HCT116 (cell line): ENCODE data around the gene EGFR. TPM values are rescaled to one million over a fixed set of nuclear protein-coding genes. Genes with fewer than 3 reads are reported as not detected.

ENCODE experiments used
- ATAC-seq: fragments of 200-7000 bp; cut with Tn5 transposase; 2 replicates; pipeline ENCODE4 v1.9.1; 2020; ENCODE audit warnings: mild to moderate bottlenecking, moderate library complexity
- BruUV-seq: library from RNA; stranded (reverse); fragments of 400-500 nt; replicated peaks from 2 replicates; lab custom pipeline; 2021; lab: Mats Ljungman, UMichigan
- CTCF ChIA-PET: fragments of 300-600 bp; sonication (Branson Sonifier 250); formaldehyde crosslinking; loops from one replicate; lab custom pipeline; 2021; ENCODE audit warnings: antibody characterized with exemption; lab: Charles Lee
- POLR2A ChIA-PET: fragments of 300-600, 350-600 bp; sonication (Branson Sonifier 250); formaldehyde crosslinking; loops from one replicate; lab custom pipeline; 2021; ENCODE audit warnings: antibody characterized with exemption; lab: Charles Lee
- RAD21 ChIA-PET, 2 experiments: fragments of 300-600 bp; sonication (Branson Sonifier 250); formaldehyde crosslinking; loops; one replicate each; lab custom pipeline; 2023; ENCODE audit warnings: low total read pairs in 2 of 2; ENCODE audit not compliant: uncharacterized antibody in 2 of 2, unreplicated experiment in 2 of 2, low non-redundant PET in 1 of 2; lab: Charles Lee
- DNase-seq: peaks from one replicate; pipeline ENCODE4 v3.0.0-alpha.2; 2010; ENCODE audit warnings: low read depth, low spot score
- H2AFZ ChIP-seq: fragments of 200-600 bp; shearing (Covaris generic), sonication (generic); 2 replicates; pipeline ENCODE4 v1.6.1; 2017; ENCODE audit warnings: low read depth, mixed run types, mixed read lengths, antibody characterized with exemption, low read length; ENCODE audit not compliant: poor library complexity, severe bottlenecking
- H3K27ac ChIP-seq: 2 replicates; pipeline ENCODE4 v1.5.1; 2012; ENCODE audit warnings: low read depth, low read length
- H3K27me3 ChIP-seq: fragments of 200-600 bp; sonication (generic); 2 replicates; pipeline ENCODE4 v1.6.1; 2016; ENCODE audit warnings: mixed run types, low read length, mixed read lengths; ENCODE audit not compliant: insufficient read depth
- H3K36me3 ChIP-seq, 2 experiments: fragments of 200-500 bp in 1 of 2; fragments of 200-600 bp in 1 of 2; sonication (Bioruptor generic) in 1 of 2; sonication (generic) in 1 of 2; 2 replicates each; pipeline versions ENCODE4 v1.5.1 to v1.6.1; 2014 to 2016; ENCODE audit warnings: low read length in 2 of 2, inconsistent platforms in 1 of 2, mixed read lengths in 1 of 2, mixed run types in 1 of 2; ENCODE audit not compliant: insufficient read depth in 2 of 2, control insufficient read depth in 1 of 2
- H3K4me1 ChIP-seq, 2 experiments: fragments of 200-600 bp in 1 of 2; sonication (generic) in 1 of 2; 2 replicates each; pipeline versions ENCODE4 v1.5.1 to v1.6.1; 2012 to 2017; ENCODE audit warnings: low read length in 2 of 2, inconsistent platforms in 1 of 2, mild to moderate bottlenecking in 1 of 2, mixed read lengths in 1 of 2, mixed run types in 1 of 2, moderate library complexity in 1 of 2; ENCODE audit not compliant: insufficient read depth in 2 of 2, control insufficient read depth in 1 of 2
- H3K4me2 ChIP-seq: fragments of 200-600 bp; sonication (generic); 2 replicates; pipeline ENCODE4 v1.6.1; 2017; ENCODE audit warnings: mixed run types, low read length, mixed read lengths
- H3K4me3 ChIP-seq, 2 experiments: fragments of 200-600 bp in 1 of 2; sonication (generic) in 1 of 2; replicated peaks in 1 of 2; 2 replicates each; pipeline ENCODE4 v1.5.1; 2011 to 2016; ENCODE audit warnings: low read length in 2 of 2, control low read depth in 1 of 2, low read depth in 1 of 2, mild to moderate bottlenecking in 1 of 2, mixed read lengths in 1 of 2, mixed run types in 1 of 2
- H3K79me2 ChIP-seq: fragments of 200-600 bp; sonication (generic); 2 replicates; pipeline ENCODE4 v1.6.1; 2017; ENCODE audit warnings: mild to moderate bottlenecking, mixed run types, low read length, moderate library complexity, mixed read lengths; ENCODE audit not compliant: insufficient read depth
- H3K9ac ChIP-seq: fragments of 200-600 bp; sonication (generic); 2 replicates; pipeline ENCODE4 v1.6.1; 2016; ENCODE audit warnings: low read length, mixed read lengths
- H3K9me2 ChIP-seq: fragments of 200-600 bp; sonication (generic), shearing (Covaris generic); 2 replicates; pipeline ENCODE4 v1.6.1; 2017; ENCODE audit warnings: mixed run types, mild to moderate bottlenecking, moderate library complexity; ENCODE audit not compliant: insufficient read depth
- H3K9me3 ChIP-seq, 2 experiments: fragments of 200-500 bp in 1 of 2; fragments of 200-600 bp in 1 of 2; sonication (Bioruptor generic) in 1 of 2; sonication (generic) in 1 of 2; 2 replicates each; pipeline ENCODE4 v1.6.1; 2014 to 2017; ENCODE audit warnings: low read length in 2 of 2, mixed read lengths in 2 of 2, inconsistent platforms in 1 of 2, low read depth in 1 of 2, mild to moderate bottlenecking in 1 of 2, mixed run types in 1 of 2, moderate library complexity in 1 of 2; ENCODE audit not compliant: control insufficient read depth in 1 of 2, insufficient read depth in 1 of 2
- H4K20me1 ChIP-seq: fragments of 200-600 bp; sonication (generic), shearing (Covaris generic); 2 replicates; pipeline ENCODE4 v1.6.1; 2017; ENCODE audit warnings: mixed run types, mild to moderate bottlenecking, moderate library complexity; ENCODE audit not compliant: insufficient read depth
- CBX3 ChIP-seq: IDR thresholded peaks from 2 replicates; pipeline ENCODE4 v1.6.1; 2012; ENCODE audit warnings: low read depth
- CEBPB ChIP-seq: IDR thresholded peaks from 2 replicates; pipeline ENCODE4 v1.6.1; 2012; ENCODE audit warnings: low read depth
- EGR1 ChIP-seq: IDR thresholded peaks from 2 replicates; pipeline ENCODE4 v1.6.1; 2012; ENCODE audit warnings: low read depth
- FOSL1 ChIP-seq: IDR thresholded peaks from 2 replicates; pipeline ENCODE4 v1.6.1; 2012; ENCODE audit warnings: low read depth
- SP1 ChIP-seq: IDR thresholded peaks from 2 replicates; pipeline ENCODE4 v1.6.1; 2012; ENCODE audit warnings: low read depth
- SRF ChIP-seq: IDR thresholded peaks from 2 replicates; pipeline ENCODE4 v1.6.1; 2012; ENCODE audit warnings: low read depth
- TCF7L2 ChIP-seq: IDR thresholded peaks from 2 replicates; pipeline ENCODE4 v1.7.0; 2011; ENCODE audit warnings: borderline replicate concordance, inconsistent platforms; ENCODE audit not compliant: insufficient read depth, insufficient read length; ENCODE audit errors: extremely low read depth
- ZFX ChIP-seq: fragments of 450-650 bp; IDR thresholded peaks from 2 replicates; pipeline ENCODE4 v1.6.1; 2017
- ZNF274 ChIP-seq: fragments of 200-500 bp; sonication (Bioruptor generic); IDR thresholded peaks from 2 replicates; pipeline ENCODE4 v1.6.1; 2014; ENCODE audit warnings: mild to moderate bottlenecking, low read depth, low read length, inconsistent platforms
- intact Hi-C: fragments of 100-400 bp; cut with micrococcal nuclease; formaldehyde crosslinking; loops from 2 replicates; pipeline ENCODE4 v1.10.0; 2022
- total RNA-seq: library from RNA; stranded (reverse); gene quantifications from one replicate; pipeline ENCODE4 v1.2.1, GENCODE V29; 2021; ENCODE audit not compliant: unreplicated experiment
- TF ChIP-seq, protein P1 (sequence below), 3 experiments: fragments of 200-600 bp in 1 of 3; sonication (generic) in 1 of 3; IDR thresholded peaks in 2 of 3; conservative IDR thresholded peaks in 1 of 3; 2 replicates each; pipeline ENCODE4 v1.5.1; 2012 to 2017; ENCODE audit warnings: low read depth in 2 of 3, low read length in 2 of 3, antibody characterized with exemption in 1 of 3, borderline replicate concordance in 1 of 3, control low read depth in 1 of 3, mild to moderate bottlenecking in 1 of 3, mixed read lengths in 1 of 3, mixed run types in 1 of 3, moderate library complexity in 1 of 3; ENCODE audit not compliant: insufficient read depth in 1 of 3
- TF ChIP-seq, protein P2 (sequence below): IDR thresholded peaks from 2 replicates; pipeline ENCODE4 v1.6.1; 2012; ENCODE audit warnings: low read depth
- TF ChIP-seq, protein P3 (sequence below): IDR thresholded peaks from 2 replicates; pipeline ENCODE4 v1.6.1; 2012

Gene EGFR
- total RNA-seq, 1 experiment from 2014 or later = 71.5 TPM

DNA sequence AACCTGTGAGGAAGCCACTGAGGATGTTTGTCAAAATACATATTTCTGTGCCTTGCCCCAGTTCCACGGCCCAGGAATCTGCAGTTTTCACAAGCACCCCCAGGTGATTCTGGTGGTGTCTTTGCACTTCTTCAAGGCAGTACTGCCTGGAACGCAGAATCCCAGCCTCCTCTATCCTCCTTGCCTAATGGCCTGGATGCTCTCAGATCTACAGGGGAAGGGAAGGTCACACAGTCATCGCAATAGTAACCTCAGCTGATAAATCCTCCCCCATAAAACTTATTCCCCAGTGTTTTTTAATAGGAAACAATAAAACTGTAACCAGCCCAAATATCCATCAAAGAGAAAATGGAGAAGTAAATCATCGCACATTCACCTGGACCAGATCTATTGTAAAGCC lies 78.3 kb downstream of the EGFR start:
- Histone ChIP-seq H3K79me2 (peaks cover 63% of the 10 kb centered on the region), H3K4me2 (no peak overlapping the region), H3K9ac (no peak overlapping the region), H4K20me1 (peaks cover 4% of the 10 kb centered on the region; the same call in 1 of the 2 replicates), H3K4me3 (no peak overlapping the region), H3K27me3 (no peaks in the 10 kb centered on the region), H3K36me3 (no peaks in the 10 kb centered on the region), H3K4me1 (peaks cover 0 to 4% of the 10 kb centered on the region in 2 experiments; a peak in 2 of 4 replicates), H3K9me3 (no peaks in the 10 kb centered on the region), H3K9me2 (no peaks in the 10 kb centered on the region), H2AFZ (no peak overlapping the region), H3K27ac (no peak overlapping the region)
- no TSS peak for BruUV-seq
- ChIA-PET RAD21 (no interaction called here), POLR2A (no interaction called here), CTCF (no interaction called here)
- intact Hi-C loops = no loop called here
- no peak for TF ChIP-seq SRF
- TF ChIP-seq, protein P1, sequence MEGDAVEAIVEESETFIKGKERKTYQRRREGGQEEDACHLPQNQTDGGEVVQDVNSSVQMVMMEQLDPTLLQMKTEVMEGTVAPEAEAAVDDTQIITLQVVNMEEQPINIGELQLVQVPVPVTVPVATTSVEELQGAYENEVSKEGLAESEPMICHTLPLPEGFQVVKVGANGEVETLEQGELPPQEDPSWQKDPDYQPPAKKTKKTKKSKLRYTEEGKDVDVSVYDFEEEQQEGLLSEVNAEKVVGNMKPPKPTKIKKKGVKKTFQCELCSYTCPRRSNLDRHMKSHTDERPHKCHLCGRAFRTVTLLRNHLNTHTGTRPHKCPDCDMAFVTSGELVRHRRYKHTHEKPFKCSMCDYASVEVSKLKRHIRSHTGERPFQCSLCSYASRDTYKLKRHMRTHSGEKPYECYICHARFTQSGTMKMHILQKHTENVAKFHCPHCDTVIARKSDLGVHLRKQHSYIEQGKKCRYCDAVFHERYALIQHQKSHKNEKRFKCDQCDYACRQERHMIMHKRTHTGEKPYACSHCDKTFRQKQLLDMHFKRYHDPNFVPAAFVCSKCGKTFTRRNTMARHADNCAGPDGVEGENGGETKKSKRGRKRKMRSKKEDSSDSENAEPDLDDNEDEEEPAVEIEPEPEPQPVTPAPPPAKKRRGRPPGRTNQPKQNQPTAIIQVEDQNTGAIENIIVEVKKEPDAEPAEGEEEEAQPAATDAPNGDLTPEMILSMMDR (IDR thresholded peaks at IDR 0.05 in 2 of 3, conservative IDR thresholded peaks at IDR 0.05 in 1 of 3; ENCODE audit: borderline replicate concordance in 1 of 3, insufficient read depth in 1 of 3, low read depth in 2 of 3, low read length in 2 of 3) = no peak
- no peak for TF ChIP-seq ZNF274
- no peak for TF ChIP-seq EGR1
- no peak for TF ChIP-seq CBX3
- no peak for TF ChIP-seq ZFX
- TF ChIP-seq FOSL1 = no peak
- TF ChIP-seq, protein P2, sequence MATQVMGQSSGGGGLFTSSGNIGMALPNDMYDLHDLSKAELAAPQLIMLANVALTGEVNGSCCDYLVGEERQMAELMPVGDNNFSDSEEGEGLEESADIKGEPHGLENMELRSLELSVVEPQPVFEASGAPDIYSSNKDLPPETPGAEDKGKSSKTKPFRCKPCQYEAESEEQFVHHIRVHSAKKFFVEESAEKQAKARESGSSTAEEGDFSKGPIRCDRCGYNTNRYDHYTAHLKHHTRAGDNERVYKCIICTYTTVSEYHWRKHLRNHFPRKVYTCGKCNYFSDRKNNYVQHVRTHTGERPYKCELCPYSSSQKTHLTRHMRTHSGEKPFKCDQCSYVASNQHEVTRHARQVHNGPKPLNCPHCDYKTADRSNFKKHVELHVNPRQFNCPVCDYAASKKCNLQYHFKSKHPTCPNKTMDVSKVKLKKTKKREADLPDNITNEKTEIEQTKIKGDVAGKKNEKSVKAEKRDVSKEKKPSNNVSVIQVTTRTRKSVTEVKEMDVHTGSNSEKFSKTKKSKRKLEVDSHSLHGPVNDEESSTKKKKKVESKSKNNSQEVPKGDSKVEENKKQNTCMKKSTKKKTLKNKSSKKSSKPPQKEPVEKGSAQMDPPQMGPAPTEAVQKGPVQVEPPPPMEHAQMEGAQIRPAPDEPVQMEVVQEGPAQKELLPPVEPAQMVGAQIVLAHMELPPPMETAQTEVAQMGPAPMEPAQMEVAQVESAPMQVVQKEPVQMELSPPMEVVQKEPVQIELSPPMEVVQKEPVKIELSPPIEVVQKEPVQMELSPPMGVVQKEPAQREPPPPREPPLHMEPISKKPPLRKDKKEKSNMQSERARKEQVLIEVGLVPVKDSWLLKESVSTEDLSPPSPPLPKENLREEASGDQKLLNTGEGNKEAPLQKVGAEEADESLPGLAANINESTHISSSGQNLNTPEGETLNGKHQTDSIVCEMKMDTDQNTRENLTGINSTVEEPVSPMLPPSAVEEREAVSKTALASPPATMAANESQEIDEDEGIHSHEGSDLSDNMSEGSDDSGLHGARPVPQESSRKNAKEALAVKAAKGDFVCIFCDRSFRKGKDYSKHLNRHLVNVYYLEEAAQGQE = no peak
- no peak for TF ChIP-seq SP1
- no peak for TF ChIP-seq TCF7L2
- TF ChIP-seq, protein P3, sequence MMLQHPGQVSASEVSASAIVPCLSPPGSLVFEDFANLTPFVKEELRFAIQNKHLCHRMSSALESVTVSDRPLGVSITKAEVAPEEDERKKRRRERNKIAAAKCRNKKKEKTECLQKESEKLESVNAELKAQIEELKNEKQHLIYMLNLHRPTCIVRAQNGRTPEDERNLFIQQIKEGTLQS = no peak
- no peak for TF ChIP-seq CEBPB
- DNase-seq = no peak
- ATAC-seq = no peak
